GM23248 (cell line): ENCODE data around the gene KDM4B.

Experiments
- EZH2 ChIP-seq: fragments of 200-600 bp; sonication (generic); IDR thresholded peaks from 2 replicates; pipeline ENCODE4 v1.6.1; 2018; ENCODE audit warnings: antibody characterized with exemption, mild to moderate bottlenecking; ENCODE audit not compliant: insufficient read depth, poor library complexity, severe bottlenecking
- EZH2phosphoT487 ChIP-seq: fragments of 200-600 bp; sonication (generic); IDR thresholded peaks from 2 replicates; pipeline ENCODE4 v1.6.1; 2018; ENCODE audit warnings: antibody characterized with exemption, moderate library complexity, mild to moderate bottlenecking, low read depth; ENCODE audit not compliant: insufficient read depth

GRCh38 chr19:5179256-5179655 lies 210.3 kb downstream of the KDM4B start:
- TF ChIP-seq EZH2 (no peak), EZH2phosphoT487 (no peak)
